A549 (cell line): Measurements from ENCODE around the gene IFNLR1. TPM values are rescaled to one million over a fixed set of nuclear protein-coding genes. Genes with fewer than 3 reads are reported as not detected.

Source experiments
- ATAC-seq, 2 experiments: fragments of 200-7000 bp in 1 of 2; fragments of >200 bp in 1 of 2; cut with Nextera tagmentation in 1 of 2; cut with Tn5 transposase in 1 of 2; 3 replicates each; pipeline versions ENCODE4 v1.8.0 to v1.9.1; 2018 to 2020; ENCODE audit warnings: mild to moderate bottlenecking in 1 of 2, moderate library complexity in 1 of 2
- CTCF ChIA-PET: fragments of 300-600 bp; sonication (Branson Sonifier 250); formaldehyde crosslinking; extraction: SDS; loops from one replicate; lab custom pipeline; 2021; ENCODE audit warnings: antibody characterized with exemption, inconsistent platforms; lab: Yijun Ruan, JAX
- POLR2A ChIA-PET: fragments of 350-600 bp; formaldehyde crosslinking; extraction: SDS; loops from one replicate; lab custom pipeline; 2021; ENCODE audit warnings: antibody characterized with exemption, inconsistent platforms; lab: Yijun Ruan, JAX
- DNase-seq, 2 experiments: peaks; one replicate each; pipeline versions ENCODE4 v3.0.0 to v3.0.0-alpha.2; 2011 to 2016; ENCODE audit warnings: low read depth in 1 of 2, low spot score in 1 of 2
- FAIRE-seq: peaks from 2 replicates; lab custom pipeline; 2011; peaks lifted over from hg19 to GRCh38; lab: Jason Lieb, UNC
- H3K27ac ChIP-seq, 2 experiments: fragments of >200 bp; sonication (Bioruptor Twin); formaldehyde crosslinking; 3 replicates each; pipeline ENCODE4 v1.5.1; 2016 to 2017
- H3K4me1 ChIP-seq: fragments of >200 bp; sonication (Bioruptor Twin); formaldehyde crosslinking; 3 replicates; pipeline ENCODE4 v1.6.1; 2016
- H3K4me2 ChIP-seq: fragments of >200 bp; sonication (Bioruptor Twin); formaldehyde crosslinking; 3 replicates; pipeline ENCODE4 v1.6.1; 2016
- H3K4me3 ChIP-seq: fragments of >200 bp; sonication (Bioruptor Twin); formaldehyde crosslinking; 3 replicates; pipeline ENCODE4 v1.5.1; 2016
- H3K9me3 ChIP-seq: fragments of >200 bp; sonication (Bioruptor Twin); formaldehyde crosslinking; 3 replicates; pipeline ENCODE4 v1.6.1; 2016
- ATOH8 ChIP-seq: fragments of 250-450 bp; sonication (Bioruptor Pico); IDR thresholded peaks from 2 replicates; pipeline ENCODE4 v1.5.0; 2020; ENCODE audit warnings: low read depth, mild to moderate bottlenecking, moderate library complexity
- BCL3 ChIP-seq: fragments of >200 bp; sonication (Bioruptor Twin); formaldehyde crosslinking; IDR thresholded peaks from 3 replicates; pipeline ENCODE4 v1.6.1; 2016
- CEBPB ChIP-seq, 2 experiments: fragments of >200 bp in 1 of 2; sonication (Bioruptor Twin) in 1 of 2; formaldehyde crosslinking in 1 of 2; IDR thresholded peaks; 2 replicates each; pipeline ENCODE4 v1.6.1; 2012 to 2016
- E2F6 ChIP-seq: IDR thresholded peaks from 2 replicates; pipeline ENCODE4 v1.6.1; 2012; ENCODE audit warnings: low read depth, borderline replicate concordance
- EP300 ChIP-seq, 2 experiments: fragments of >200 bp; sonication (Bioruptor Twin); formaldehyde crosslinking; IDR thresholded peaks; 2 replicates in 1 of 2; 3 replicates in 1 of 2; pipeline ENCODE4 v1.6.1; 2016 to 2017
- FOXS1 ChIP-seq: fragments of 250-450 bp; sonication (Bioruptor Pico); IDR thresholded peaks from 2 replicates; pipeline ENCODE4 v1.5.0; 2020; ENCODE audit warnings: mild to moderate bottlenecking, moderate library complexity
- HES2 ChIP-seq: fragments of >200 bp; sonication (Bioruptor Twin); formaldehyde crosslinking; IDR thresholded peaks from 2 replicates; pipeline ENCODE4 v1.6.1; 2016
- HOXB13 ChIP-seq: fragments of 250-450 bp; sonication (Bioruptor Pico); IDR thresholded peaks from 2 replicates; pipeline ENCODE4 v1.5.0; 2020; ENCODE audit warnings: low read depth, mild to moderate bottlenecking, moderate library complexity
- JUNB ChIP-seq: fragments of >200 bp; sonication (Bioruptor Twin); formaldehyde crosslinking; IDR thresholded peaks from 2 replicates; pipeline ENCODE4 v1.6.1; 2016
- KDM1A ChIP-seq: fragments of 200-600 bp; sonication (generic); IDR thresholded peaks from 2 replicates; pipeline ENCODE4 v1.6.1; 2016; ENCODE audit warnings: low read depth, mild to moderate bottlenecking
- MYC ChIP-seq: IDR thresholded peaks from 2 replicates; pipeline ENCODE4 v1.6.1; 2012; ENCODE audit warnings: mild to moderate bottlenecking, inconsistent platforms, low read length, improper control_type of control experiment, borderline replicate concordance
- NPAS2 ChIP-seq: fragments of 250-450 bp; sonication (Bioruptor Pico); IDR thresholded peaks from 2 replicates; pipeline ENCODE4 v1.8.0; 2022; ENCODE audit warnings: mild to moderate bottlenecking, moderate library complexity, borderline replicate concordance
- PHF8 ChIP-seq: fragments of 200-600 bp; sonication (generic); IDR thresholded peaks from 2 replicates; pipeline ENCODE4 v1.6.1; 2016; ENCODE audit warnings: low read depth, mild to moderate bottlenecking, antibody characterized with exemption, moderate library complexity, borderline replicate concordance
- POLR2A ChIP-seq: IDR thresholded peaks from 2 replicates; pipeline ENCODE4 v1.6.1; 2012; ENCODE audit warnings: mild to moderate bottlenecking, low read length
- RNF2 ChIP-seq: fragments of 200-600 bp; sonication (generic); IDR thresholded peaks from 2 replicates; pipeline ENCODE4 v1.6.1; 2016; ENCODE audit warnings: low read depth, mild to moderate bottlenecking, antibody characterized with exemption, moderate library complexity, borderline replicate concordance
- SMC3 ChIP-seq: fragments of >200 bp; sonication (Bioruptor Twin); formaldehyde crosslinking; IDR thresholded peaks from 3 replicates; pipeline ENCODE4 v1.6.1; 2018; ENCODE audit warnings: inconsistent platforms
- TFCP2L1 ChIP-seq: fragments of 250-450 bp; sonication (Bioruptor Pico); IDR thresholded peaks from 2 replicates; pipeline ENCODE4 v1.5.0; 2021; ENCODE audit warnings: mild to moderate bottlenecking
- TP53 ChIP-seq: fragments of 250-450 bp; sonication (Bioruptor Pico); IDR thresholded peaks from 2 replicates; pipeline ENCODE4 v1.5.0; 2021; ENCODE audit warnings: mild to moderate bottlenecking, moderate library complexity
- WGBS: methylation state at CpG from one replicate; pipeline ENCODE4 v1.1.6; 2017; ENCODE audit errors: missing lambda C conversion rate; 5-methylcytosine and 5-hydroxymethylcytosine counted together
- polyA plus RNA-seq, 4 experiments: library from polyadenylated mRNA; depleted of rRNA in 3 of 4; stranded (reverse); fragments of >200 nt; fragmentation: RNase III in 1 of 4; extraction: RNeasy Plus Mini Kit Qiagen cat#74134 plus additional on column Dnase treatment in 1 of 4; gene quantifications; 2 replicates in 3 of 4; 3 replicates in 1 of 4; pipeline ENCODE4 v1.2.3, GENCODE V29; 2011 to 2017

The IFNLR1 gene
- polyA plus RNA-seq, 2 of the 4 experiments (the other 2 are of a cell fraction) = 0.84 to 1.3 TPM

- ChIA-PET CTCF (interaction anchor here (1.3 to 2.0 kb wide), 2 partner anchors 37 to 73 kb away, joined by 4 read pairs; no protein-coding TSS in a partner anchor), POLR2A (no interaction called here)
- ATAC-seq = peak; percentile 91 to 93
- WGBS = 1% methylated on average over 14 of the region's 22 CpGs
- Histone ChIP-seq H3K27ac (peak within 1 kb of the TSS; percentile 73 to 84), H3K9me3 (no peaks in the 10 kb centered on the region), H3K4me3 (peak within 1 kb of the TSS; percentile 66), H3K4me1 (peaks cover 12% of the 10 kb centered on the region), H3K4me2 (peak within 1 kb of the TSS; percentile 89)
- no peak for FAIRE-seq
- peak; percentile 17 to 40 for DNase-seq
- TF ChIP-seq RNF2 (no peak), TP53 (no peak), POLR2A (peak; percentile 40), PHF8 (no peak), HES2 (no peak)
These were observed 44.2 kb downstream of the IFNLR1 start, which contains the start of gene IL22RA1 for GRCh38 chr1:24142546-24143534. IL22RA1 (minus strand) TSS chr1:24143140; CDS start chr1:24143082, 58 bp downstream.

GRCh38 chr1:24141311-24141997 is 45.6 kb downstream of the IFNLR1 start:
- 92% methylated on average over 10 of the region's 10 CpGs for WGBS
- Histone ChIP-seq H3K4me3 (no peak overlapping the region), H3K27ac (no peak overlapping the region), H3K4me1 (peaks cover 12% of the 10 kb centered on the region), H3K9me3 (no peaks in the 10 kb centered on the region), H3K4me2 (no peak overlapping the region; the same call in 2 of the 3 replicates)
- POLR2A ChIA-PET = no interaction called here
- TF ChIP-seq E2F6 (no peak), TFCP2L1 (no peak)
- CTCF ChIA-PET = interaction anchor here (0.6 to 2.0 kb wide), 8 partner anchors 8 to 250 kb away, joined by 3 to 7 read pairs (median 4); no protein-coding TSS in a partner anchor
- DNase-seq (no peak), ATAC-seq (no peak), FAIRE-seq (no peak)

- 81% methylated on average over 16 of the region's 17 CpGs for WGBS
- H3K27ac ChIP-seq = no peak overlapping the region
- H3K4me3 ChIP-seq = no peak overlapping the region
- H3K4me1 ChIP-seq = peaks cover 12% of the 10 kb centered on the region
- H3K4me2 ChIP-seq = no peak overlapping the region
- POLR2A ChIA-PET = no interaction called here
- no peak for ATAC-seq
- H3K9me3 ChIP-seq = no peaks in the 10 kb centered on the region
- DNase-seq = no peak
- no peak for TF ChIP-seq CEBPB (IDR thresholded peaks at IDR 0.05)
- no peak for TF ChIP-seq EP300 (IDR thresholded peaks at IDR 0.05)
- TF ChIP-seq ATOH8 (CRISPR knock-in tag) = no peak
- TF ChIP-seq, all 56 proteins: peak for 0
- FAIRE-seq = no peak
- CTCF ChIA-PET = interaction anchor here (0.6 to 1.9 kb wide), 5 partner anchors 7 to 251 kb away, joined by 3 to 7 read pairs (median 6); no protein-coding TSS in a partner anchor
These were observed 46.3 kb downstream of the IFNLR1 start for GRCh38 chr1:24140741-24141181.

GRCh38 chr1:24139841-24140425 is 47.2 kb downstream of the IFNLR1 start:
- Histone ChIP-seq H3K4me1 (peaks cover 12% of the 10 kb centered on the region), H3K4me3 (no peak overlapping the region), H3K27ac (no peak overlapping the region), H3K9me3 (no peaks in the 10 kb centered on the region), H3K4me2 (no peak overlapping the region)
- 92% methylated on average over 11 of the region's 11 CpGs for WGBS
- ChIA-PET POLR2A (no interaction called here), CTCF (interaction anchor here (1.2 to 2.0 kb wide), 4 partner anchors 10 to 251 kb away, joined by 6 to 7 read pairs (median 6); no protein-coding TSS in a partner anchor)
- no peak for ATAC-seq
- TF ChIP-seq FOXS1 (CRISPR knock-in tag) (no peak), CEBPB (IDR thresholded peaks at IDR 0.05) (no peak), MYC (no peak), ATOH8 (CRISPR knock-in tag) (no peak), TFCP2L1 (no peak), NPAS2 (CRISPR knock-in tag) (no peak), KDM1A (no peak), HOXB13 (CRISPR knock-in tag) (no peak), JUNB (no peak), SMC3 (no peak), BCL3 (no peak)
- no peak for DNase-seq
- FAIRE-seq = no peak
